Body of pancreas (tissue), 4 donors: Measurements from ENCODE around the gene SLC16A12.

Experiments used
- POLR2A ChIP-seq, 3 donors: fragments of 450-650 bp; IDR thresholded peaks; one replicate each; pipeline ENCODE4 v1.6.1; 2016; ENCODE audit warnings: antibody characterized with exemption in 3 of 3, mild to moderate bottlenecking in 2 of 3
- TF ChIP-seq, protein P1 (sequence below), 7 experiments: fragments of 450-650 bp in 4 of 7; fragments of 200-600 bp in 3 of 7; sonication (generic) in 3 of 7; IDR thresholded peaks; one replicate each; pipeline ENCODE4 v1.5.1; 2016 to 2019; ENCODE audit warnings: antibody characterized with exemption in 7 of 7

DNA sequence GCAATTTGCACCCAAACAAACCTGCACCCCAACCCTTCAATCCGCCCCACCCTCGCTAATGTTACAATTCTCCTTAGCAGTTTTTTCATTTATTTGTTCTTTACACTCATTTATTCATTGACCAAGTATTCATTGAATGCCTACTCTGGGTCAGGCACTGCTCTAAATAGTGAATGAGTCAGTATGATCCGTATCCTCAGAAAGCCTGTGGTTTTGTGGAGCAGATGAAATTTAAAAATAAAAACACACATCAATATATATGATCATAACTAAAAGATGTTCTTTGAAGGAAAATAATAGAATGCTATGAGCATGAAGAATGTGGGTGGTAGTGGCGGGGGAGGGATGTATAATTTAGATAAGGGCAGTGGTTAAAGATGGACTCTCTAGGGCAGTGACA lies 107.8 kb downstream of the SLC16A12 start:
- TF ChIP-seq, protein P1, sequence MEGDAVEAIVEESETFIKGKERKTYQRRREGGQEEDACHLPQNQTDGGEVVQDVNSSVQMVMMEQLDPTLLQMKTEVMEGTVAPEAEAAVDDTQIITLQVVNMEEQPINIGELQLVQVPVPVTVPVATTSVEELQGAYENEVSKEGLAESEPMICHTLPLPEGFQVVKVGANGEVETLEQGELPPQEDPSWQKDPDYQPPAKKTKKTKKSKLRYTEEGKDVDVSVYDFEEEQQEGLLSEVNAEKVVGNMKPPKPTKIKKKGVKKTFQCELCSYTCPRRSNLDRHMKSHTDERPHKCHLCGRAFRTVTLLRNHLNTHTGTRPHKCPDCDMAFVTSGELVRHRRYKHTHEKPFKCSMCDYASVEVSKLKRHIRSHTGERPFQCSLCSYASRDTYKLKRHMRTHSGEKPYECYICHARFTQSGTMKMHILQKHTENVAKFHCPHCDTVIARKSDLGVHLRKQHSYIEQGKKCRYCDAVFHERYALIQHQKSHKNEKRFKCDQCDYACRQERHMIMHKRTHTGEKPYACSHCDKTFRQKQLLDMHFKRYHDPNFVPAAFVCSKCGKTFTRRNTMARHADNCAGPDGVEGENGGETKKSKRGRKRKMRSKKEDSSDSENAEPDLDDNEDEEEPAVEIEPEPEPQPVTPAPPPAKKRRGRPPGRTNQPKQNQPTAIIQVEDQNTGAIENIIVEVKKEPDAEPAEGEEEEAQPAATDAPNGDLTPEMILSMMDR (IDR thresholded peaks at IDR 0.05), result no peak
- no peak for TF ChIP-seq POLR2A (IDR thresholded peaks at IDR 0.05)
